Duodenal mucosa (tissue), 2 donors: Measurements from ENCODE around the gene N4BP2.
"Not testable (repeated sequence)": the region's sequence is repeated elsewhere in the genome, so short reads cannot be mapped to it uniquely, and the experiment has no call there.

Experiments
- H3K27ac ChIP-seq: one replicate; pipeline ENCODE4 v1.7.0; 2013; ENCODE audit warnings: low read depth, low read length
- H3K27me3 ChIP-seq, 2 donors: one replicate each; pipeline ENCODE4 v1.7.0; 2013; ENCODE audit warnings: low read length in 2 of 2, control low read depth in 1 of 2; ENCODE audit not compliant: insufficient read depth in 2 of 2, control insufficient read depth in 1 of 2
- H3K36me3 ChIP-seq, 2 donors: one replicate each; pipeline ENCODE4 v1.7.0; 2013; ENCODE audit warnings: low read length in 2 of 2, control low read depth in 1 of 2; ENCODE audit not compliant: insufficient read depth in 2 of 2, control insufficient read depth in 1 of 2
- H3K4me1 ChIP-seq, 2 donors: one replicate each; pipeline ENCODE4 v1.7.0; 2013; ENCODE audit warnings: low read length in 2 of 2, control low read depth in 1 of 2; ENCODE audit not compliant: insufficient read depth in 2 of 2, control insufficient read depth in 1 of 2
- H3K4me3 ChIP-seq, 2 donors: one replicate each; pipeline ENCODE4 v1.7.0; 2013; ENCODE audit warnings: low read length in 2 of 2, low read depth in 1 of 2
- H3K9ac ChIP-seq, 2 donors: one replicate each; pipeline ENCODE4 v1.7.0; 2013; ENCODE audit warnings: low read length in 2 of 2, low read depth in 1 of 2
- H3K9me3 ChIP-seq, 2 donors: one replicate each; pipeline ENCODE4 v1.7.0; 2013; ENCODE audit warnings: low read length in 2 of 2, control low read depth in 1 of 2; ENCODE audit not compliant: control insufficient read depth in 1 of 2

The N4BP2 gene

DNA sequence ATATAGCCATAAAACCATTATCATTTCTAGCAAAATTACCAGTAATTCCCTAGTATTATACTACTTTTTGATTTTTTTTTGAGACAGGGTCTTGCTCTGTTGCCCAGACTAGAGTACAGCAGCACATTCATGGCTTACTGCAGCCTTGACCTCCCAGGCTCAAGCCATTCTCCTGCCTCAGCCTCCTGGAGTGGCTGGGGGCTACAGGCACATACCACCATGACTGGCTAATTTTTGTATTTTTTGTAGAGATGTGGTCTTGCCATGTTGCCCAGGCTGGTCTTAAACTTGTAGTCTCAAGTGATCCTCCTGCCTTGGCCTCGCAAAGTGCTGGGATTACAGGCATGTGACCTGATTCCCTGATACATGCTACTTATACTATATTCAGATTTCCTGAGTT lies 13.7 kb downstream of the N4BP2 start:
- H3K9ac ChIP-seq = no peak overlapping the region
- no peaks in the 10 kb centered on the region for H3K27me3 ChIP-seq
- no peak overlapping the region for H3K4me3 ChIP-seq
- H3K9me3 ChIP-seq = no peaks in the 10 kb centered on the region
- H3K4me1 ChIP-seq = no peaks in the 10 kb centered on the region
- peaks cover 0 to 11% of the 10 kb centered on the region in 2 donors for H3K36me3 ChIP-seq
- no peak overlapping the region for H3K27ac ChIP-seq

DNA sequence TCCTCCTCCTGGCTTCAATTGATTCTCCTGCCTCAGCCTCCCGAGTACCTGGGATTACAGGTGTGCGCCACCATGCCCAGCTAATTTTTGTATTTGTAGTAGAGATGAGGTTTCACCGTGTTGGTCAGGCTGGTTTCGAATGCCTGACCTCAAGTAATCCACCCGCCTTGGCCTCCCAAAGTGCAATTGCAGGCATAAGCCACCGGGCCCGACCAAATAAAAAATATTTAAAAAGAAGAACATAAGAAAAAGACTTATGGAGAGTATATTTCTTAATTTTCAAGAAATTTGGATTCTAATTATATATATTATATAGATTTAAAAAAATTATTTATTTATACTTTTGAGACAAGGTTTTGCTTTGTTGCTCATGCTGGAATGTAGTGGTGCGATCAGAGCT lies 29.8 kb downstream of the N4BP2 start:
- no peaks in the 10 kb centered on the region for H3K4me1 ChIP-seq
- H3K36me3 ChIP-seq = no peaks in the 10 kb centered on the region
- no peak overlapping the region for H3K4me3 ChIP-seq
- H3K9ac ChIP-seq = no peak overlapping the region
- H3K9me3 ChIP-seq = no peaks in the 10 kb centered on the region
- H3K27me3 ChIP-seq = no peaks in the 10 kb centered on the region
- no peak overlapping the region for H3K27ac ChIP-seq

DNA sequence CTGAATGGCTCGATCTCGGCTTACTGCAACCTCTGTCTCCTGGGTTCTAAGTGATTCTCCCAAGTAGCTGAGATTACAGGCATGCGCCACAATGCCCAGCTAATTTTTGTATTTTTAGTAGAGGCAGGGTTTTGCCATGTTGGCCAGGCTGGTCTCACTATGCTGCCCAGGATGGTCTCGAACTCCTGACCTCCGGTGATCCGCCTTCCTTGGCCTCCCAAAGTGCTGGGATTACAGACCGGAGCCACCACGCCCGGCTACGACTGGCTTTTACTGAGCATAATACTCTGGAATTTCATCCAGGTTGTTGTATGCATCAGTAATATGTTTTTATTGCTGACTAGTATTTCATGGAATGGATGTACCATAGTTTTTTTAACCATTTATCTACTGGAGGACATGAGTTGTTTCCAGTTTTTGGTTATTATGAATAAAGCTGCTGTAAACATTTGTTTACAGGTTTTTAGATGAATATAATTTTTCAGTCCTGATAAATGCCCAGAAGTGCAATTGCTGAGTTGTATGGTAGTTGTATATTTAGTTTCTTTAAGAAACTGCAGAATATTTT lies 31.2 kb downstream of the N4BP2 start:
- no peaks in the 10 kb centered on the region for H3K36me3 ChIP-seq
- no peak overlapping the region for H3K27ac ChIP-seq
- H3K9me3 ChIP-seq = no peaks in the 10 kb centered on the region
- H3K9ac ChIP-seq = no peak overlapping the region
- H3K27me3 ChIP-seq = no peaks in the 10 kb centered on the region
- H3K4me1 ChIP-seq = no peaks in the 10 kb centered on the region
- no peak overlapping the region for H3K4me3 ChIP-seq

DNA sequence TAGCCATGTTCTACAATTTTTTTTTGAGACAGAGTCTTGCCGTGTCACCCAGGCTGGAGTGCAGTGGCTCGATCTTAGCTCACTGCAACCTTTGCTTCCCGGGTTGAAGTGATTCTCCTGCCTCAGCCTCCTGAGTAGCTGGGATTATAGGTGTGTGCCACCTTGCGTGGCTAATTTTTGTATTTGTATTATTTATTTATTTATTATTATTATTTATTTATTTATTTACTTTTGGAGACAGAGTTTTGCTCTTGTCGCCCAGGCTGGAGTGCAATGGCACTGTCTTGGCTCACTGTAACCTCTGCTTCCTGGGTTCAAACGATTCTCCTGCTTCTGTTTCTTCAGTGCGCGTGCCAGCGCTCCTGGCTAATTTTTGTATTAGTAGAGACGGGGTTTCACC lies 36.8 kb downstream of the N4BP2 start:
- H3K4me1 ChIP-seq, H3K36me3 ChIP-seq: not testable (repeated sequence)

DNA sequence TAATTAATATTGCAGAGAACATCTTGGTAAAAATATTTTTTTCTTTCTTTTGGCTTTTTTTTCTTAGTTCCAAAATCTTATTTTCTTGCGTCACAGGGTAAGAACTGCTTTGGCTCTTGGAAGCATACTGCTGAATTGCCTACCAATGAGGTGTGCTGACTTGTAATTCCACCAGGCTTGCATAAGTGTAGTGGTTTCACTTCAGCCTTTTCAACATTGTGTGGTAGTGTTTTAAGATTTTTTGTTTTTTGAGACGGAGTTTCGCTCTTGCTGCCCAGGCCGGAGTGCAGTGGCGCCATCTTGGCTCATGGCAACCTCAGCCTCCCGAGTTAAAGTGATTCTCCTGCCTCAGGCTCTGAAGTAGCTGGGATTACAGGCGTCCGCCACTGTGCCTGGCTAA lies 42.4 kb downstream of the N4BP2 start:
- H3K27ac ChIP-seq = no peak overlapping the region
- no peak overlapping the region for H3K4me3 ChIP-seq
- peaks cover 7% of the 10 kb centered on the region in 2 donors for H3K36me3 ChIP-seq
- H3K9ac ChIP-seq = no peak overlapping the region
- H3K27me3 ChIP-seq = no peaks in the 10 kb centered on the region
- H3K9me3 ChIP-seq = no peaks in the 10 kb centered on the region
- H3K4me1 ChIP-seq = no peaks in the 10 kb centered on the region

More for the DNA sequence above, 36.8 kb downstream of the N4BP2 start:
- H3K9me3 ChIP-seq, H3K9ac ChIP-seq, H3K27me3 ChIP-seq, H3K27ac ChIP-seq, H3K4me3 ChIP-seq: not testable (repeated sequence)

DNA sequence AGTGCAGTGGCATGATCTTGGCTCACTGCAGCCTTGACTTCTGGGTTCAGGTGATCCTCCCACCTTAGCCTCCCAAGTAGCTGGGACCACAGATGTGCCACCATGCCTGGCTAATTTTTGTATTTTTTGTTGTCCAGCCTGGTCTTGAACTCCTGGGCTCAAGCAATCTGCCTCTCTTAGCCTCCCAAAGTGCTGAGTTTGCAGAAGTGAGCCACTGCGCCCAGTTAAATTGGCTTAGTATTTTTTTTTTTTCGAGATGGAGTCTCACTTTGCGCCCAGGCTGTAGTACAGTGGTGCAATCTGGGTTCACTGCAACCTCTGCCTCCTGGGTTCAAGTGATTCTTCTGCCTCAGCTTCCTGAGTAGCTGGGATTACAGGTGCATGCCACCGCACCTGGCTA lies 50.5 kb downstream of the N4BP2 start:
- H3K4me1 ChIP-seq, H3K9ac ChIP-seq, H3K27ac ChIP-seq, H3K27me3 ChIP-seq, H3K9me3 ChIP-seq, H3K4me3 ChIP-seq: not testable (repeated sequence)
- H3K36me3 ChIP-seq = peaks cover 7 to 11% of the 10 kb centered on the region in 2 donors

DNA sequence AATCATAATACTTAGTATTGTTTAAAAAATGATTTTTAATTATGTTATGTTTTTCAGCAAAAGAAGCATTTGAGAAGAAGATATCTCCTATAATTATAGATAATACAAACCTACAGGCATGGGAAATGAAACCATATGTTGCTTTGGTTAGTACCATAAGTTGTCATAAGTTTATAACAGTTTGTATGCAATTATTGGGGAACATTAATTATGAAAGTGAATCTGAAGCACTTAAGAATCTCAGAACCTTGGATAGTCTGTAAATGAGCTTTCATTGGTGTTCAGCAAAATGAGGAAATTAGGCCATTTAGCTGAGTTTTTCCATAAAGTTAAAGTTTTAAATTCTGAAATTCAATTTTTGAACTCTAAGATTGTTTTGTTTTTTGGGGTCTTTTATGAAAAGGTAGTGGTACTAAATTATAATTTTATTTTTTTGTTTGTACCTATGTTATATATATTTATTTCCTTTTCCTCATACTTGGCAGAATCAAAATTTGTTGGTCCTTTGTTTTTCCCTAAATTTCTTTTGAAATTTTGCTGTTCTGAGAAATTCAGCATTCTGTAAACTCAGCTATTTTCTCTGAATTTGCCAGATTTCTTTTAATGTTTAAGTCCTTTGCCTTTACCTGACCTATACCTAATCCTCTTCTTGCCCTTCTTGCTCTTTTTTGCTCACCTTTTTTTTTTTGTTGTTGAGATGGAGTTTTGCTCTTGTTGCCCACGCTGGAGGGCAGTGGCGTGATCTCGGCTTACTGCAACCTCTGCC lies 55.6 kb downstream of the N4BP2 start:
- Histone ChIP-seq H3K4me3 (no peak overlapping the region), H3K4me1 (no peaks in the 10 kb centered on the region), H3K9me3 (no peaks in the 10 kb centered on the region), H3K27me3 (no peaks in the 10 kb centered on the region), H3K9ac (no peak overlapping the region), H3K27ac (no peak overlapping the region), H3K36me3 (peaks cover 0 to 4% of the 10 kb centered on the region in 2 donors)

DNA sequence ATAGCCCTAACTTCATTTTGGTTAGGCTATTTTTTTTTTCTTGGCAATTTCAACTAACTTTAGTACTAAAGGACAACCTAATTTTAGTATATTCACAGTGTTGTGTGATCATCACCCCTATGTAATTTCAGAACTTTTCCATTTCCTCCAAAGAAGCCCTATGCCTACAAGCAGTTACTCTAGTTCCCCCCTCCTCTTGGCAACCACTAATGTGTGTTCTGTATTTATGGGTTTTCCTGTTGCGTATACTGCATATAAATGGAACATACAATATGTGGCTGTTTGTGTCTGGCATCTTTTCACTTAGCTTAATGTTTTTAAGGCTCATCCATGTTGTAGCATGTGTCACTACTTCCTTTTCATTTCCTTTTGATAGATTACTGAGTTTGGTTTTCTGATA lies 57.6 kb downstream of the N4BP2 start:
- Histone ChIP-seq H3K4me1 (no peaks in the 10 kb centered on the region), H3K27me3 (no peaks in the 10 kb centered on the region), H3K4me3 (no peak overlapping the region), H3K36me3 (no peaks in the 10 kb centered on the region), H3K9ac (no peak overlapping the region), H3K9me3 (no peaks in the 10 kb centered on the region), H3K27ac (no peak overlapping the region)

DNA sequence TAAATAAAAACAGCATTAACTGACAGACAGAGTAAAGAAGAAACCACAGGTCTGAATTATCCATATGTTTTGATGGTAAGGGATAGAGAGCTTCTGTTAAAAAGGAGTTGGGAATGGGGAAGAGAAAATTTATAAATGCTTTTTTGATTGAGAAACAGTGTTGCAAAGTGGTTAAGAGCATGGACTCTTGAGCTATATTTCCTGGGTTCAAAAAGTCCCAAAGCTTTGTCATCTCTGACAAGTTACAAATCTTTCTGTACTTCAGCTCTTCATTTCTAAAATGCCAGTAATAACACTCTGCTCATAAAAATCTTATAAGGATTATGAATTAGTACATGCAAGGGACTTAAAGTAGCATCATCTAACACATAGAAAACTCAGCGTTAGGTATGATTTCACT lies 62.2 kb downstream of the N4BP2 start:
- no peak overlapping the region for H3K9ac ChIP-seq
- H3K27ac ChIP-seq = no peak overlapping the region
- H3K4me3 ChIP-seq = no peak overlapping the region
- no peaks in the 10 kb centered on the region for H3K4me1 ChIP-seq
- H3K27me3 ChIP-seq = no peaks in the 10 kb centered on the region
- no peaks in the 10 kb centered on the region for H3K36me3 ChIP-seq
- no peaks in the 10 kb centered on the region for H3K9me3 ChIP-seq

DNA sequence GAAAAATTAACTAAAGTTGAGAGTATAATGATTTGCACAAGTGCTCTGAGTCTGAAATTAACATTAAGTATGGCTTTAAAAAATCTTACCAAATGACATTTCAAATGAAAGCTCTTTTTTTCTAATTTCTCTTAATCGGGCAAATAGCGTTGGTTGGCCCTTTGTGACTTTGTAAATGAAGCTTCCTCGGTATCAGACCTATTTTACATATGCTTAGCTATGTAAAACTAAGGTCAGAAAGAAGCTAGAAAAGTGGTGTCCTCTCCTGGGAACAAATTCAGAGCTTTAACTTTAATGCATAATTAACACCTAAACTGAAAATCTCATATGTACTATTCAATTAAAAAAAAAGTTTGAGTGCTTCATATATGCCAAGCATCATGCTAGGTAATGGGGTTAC lies 62.7 kb downstream of the N4BP2 start:
- H3K27ac ChIP-seq = no peak overlapping the region
- no peaks in the 10 kb centered on the region for H3K4me1 ChIP-seq
- no peak overlapping the region for H3K9ac ChIP-seq
- no peaks in the 10 kb centered on the region for H3K9me3 ChIP-seq
- no peak overlapping the region for H3K4me3 ChIP-seq
- H3K36me3 ChIP-seq = no peaks in the 10 kb centered on the region
- H3K27me3 ChIP-seq = no peaks in the 10 kb centered on the region
